Bronchial epithelial cell (primary cell): Measurements from ENCODE around the gene RAB32. TPM values are rescaled to one million over a fixed set of nuclear protein-coding genes. Genes with fewer than 3 reads are reported as not detected.

ENCODE experiments used
- DNase-seq: peaks from one replicate; pipeline ENCODE4 v3.0.0-alpha.2; 2010; ENCODE audit warnings: low read depth
- FAIRE-seq: peaks from 2 replicates; lab custom pipeline; 2011; peaks lifted over from hg19 to GRCh38; lab: Jason Lieb, UNC
- H3K27me3 ChIP-seq: 2 replicates; pipeline ENCODE4 v1.5.1; 2011; ENCODE audit warnings: low read length; ENCODE audit not compliant: control insufficient read depth, insufficient read depth
- H3K36me3 ChIP-seq: 2 replicates; pipeline ENCODE4 v1.5.1; 2011; ENCODE audit warnings: low read length; ENCODE audit not compliant: control insufficient read depth, insufficient read depth
- H3K4me3 ChIP-seq: 2 replicates; pipeline ENCODE4 v1.5.1; 2011; ENCODE audit warnings: mild to moderate bottlenecking, low read depth, low read length, control low read depth
- CTCF ChIP-seq: IDR thresholded peaks from 2 replicates; pipeline ENCODE4 v1.5.1; 2011; ENCODE audit warnings: mild to moderate bottlenecking, moderate library complexity, low read length, control low read depth, inconsistent platforms; ENCODE audit not compliant: insufficient read depth, severe bottlenecking
- total RNA-seq: library from RNA; depleted of rRNA; stranded (reverse); fragments of >200 nt; gene quantifications from 2 replicates; pipeline ENCODE4 v1.2.1, GENCODE V29; 2014

Gene RAB32
- total RNA-seq, 1 donor from 2014 or later = 230 TPM

GRCh38 chr6:146542881-146543210 is 787 bp upstream of the RAB32 start:
- TF ChIP-seq CTCF = no peak
- Histone ChIP-seq H3K27me3 (no peaks in the 10 kb centered on the region), H3K4me3 (peak overlapping the region; percentile 45), H3K36me3 (no peaks in the 10 kb centered on the region)
- DNase-seq (no peak), FAIRE-seq (no peak)

- no peaks in the 10 kb centered on the region for H3K27me3 ChIP-seq
- peak; percentile 31 for DNase-seq
- TF ChIP-seq CTCF = no peak
- H3K4me3 ChIP-seq = peak overlapping the region; percentile 45
- no peak for FAIRE-seq
- no peaks in the 10 kb centered on the region for H3K36me3 ChIP-seq
Observed at GRCh38 chr6:146543940-146544615, 445 bp downstream of the RAB32 start.

- H3K4me3 ChIP-seq = peak overlapping the region; percentile 45
- FAIRE-seq (no peak), DNase-seq (no peak)
Observed at GRCh38 chr6:146544616-146545182, 1.1 kb downstream of the RAB32 start.

GRCh38 chr6:146545581-146545980 is 1.9 kb downstream of the RAB32 start:
- FAIRE-seq (no peak), DNase-seq (peak; percentile 42)
- no peaks in the 10 kb centered on the region for H3K27me3 ChIP-seq
- H3K4me3 ChIP-seq = peak overlapping the region; percentile 45
- no peak for TF ChIP-seq CTCF
- peaks cover 4% of the 10 kb centered on the region for H3K36me3 ChIP-seq

More at GRCh38 chr6:146544616-146545182, 1.1 kb downstream of the RAB32 start:
- H3K36me3 ChIP-seq = peaks cover 2% of the 10 kb centered on the region
- H3K27me3 ChIP-seq = no peaks in the 10 kb centered on the region
- no peak for TF ChIP-seq CTCF

- DNase-seq = peak; percentile 99
- Histone ChIP-seq H3K4me3 (no peak overlapping the region), H3K27me3 (no peaks in the 10 kb centered on the region), H3K36me3 (peaks cover 5% of the 10 kb centered on the region)
- no peak for FAIRE-seq
- no peak for TF ChIP-seq CTCF
Observed at GRCh38 chr6:146546443-146547043, 2.9 kb downstream of the RAB32 start.
